Fibroblast of skin of right quadriceps (primary cell): ENCODE data around the gene MAP2.
"Not testable (repeated sequence)": the region's sequence is repeated elsewhere in the genome, so short reads cannot be mapped to it uniquely, and the experiment has no call there.

Source experiments
- DNase-seq: peaks from one replicate; pipeline ENCODE4 v3.0.0-alpha.2; 2013

The MAP2 gene

DNA sequence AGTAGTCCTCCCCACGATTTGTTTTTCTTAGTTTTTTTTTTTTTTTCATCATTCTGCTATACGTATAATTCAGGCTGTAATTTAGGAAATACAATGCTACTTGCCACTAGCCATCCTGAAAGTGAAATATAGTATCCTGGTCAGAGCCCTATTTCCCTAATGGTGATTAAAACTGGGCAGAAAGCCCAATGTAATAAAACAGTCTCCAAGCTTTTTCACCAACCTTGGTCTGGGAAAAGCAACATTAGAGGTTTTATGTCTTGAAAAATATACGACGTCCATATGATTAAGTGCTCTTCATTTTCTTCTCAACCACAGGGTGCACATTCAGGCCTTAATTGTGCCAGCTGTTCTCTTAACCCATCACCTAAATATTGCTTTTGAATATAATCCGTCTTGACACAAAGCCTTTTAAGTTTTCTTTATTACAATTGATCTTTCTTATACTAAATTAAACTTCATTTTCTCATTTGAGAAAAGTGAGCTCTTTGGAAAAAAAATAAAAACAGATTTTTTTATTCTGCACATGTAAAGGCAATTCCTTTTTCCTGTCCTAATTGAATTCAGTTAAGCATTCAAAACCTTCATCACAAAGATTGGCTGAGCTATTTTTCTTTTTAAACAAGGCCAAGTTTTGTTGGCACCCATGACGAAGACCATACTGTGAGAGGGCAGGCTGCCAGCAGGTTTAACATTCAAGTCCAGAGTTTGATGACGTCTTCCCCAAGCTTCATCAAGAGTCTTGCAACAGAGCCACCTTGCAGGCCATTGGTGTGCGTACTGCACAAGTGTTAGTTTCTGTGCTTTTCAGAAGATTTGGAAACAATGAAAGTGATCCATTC is 52.7 kb downstream of the MAP2 start:
- DNase-seq: peak; percentile 88

DNA sequence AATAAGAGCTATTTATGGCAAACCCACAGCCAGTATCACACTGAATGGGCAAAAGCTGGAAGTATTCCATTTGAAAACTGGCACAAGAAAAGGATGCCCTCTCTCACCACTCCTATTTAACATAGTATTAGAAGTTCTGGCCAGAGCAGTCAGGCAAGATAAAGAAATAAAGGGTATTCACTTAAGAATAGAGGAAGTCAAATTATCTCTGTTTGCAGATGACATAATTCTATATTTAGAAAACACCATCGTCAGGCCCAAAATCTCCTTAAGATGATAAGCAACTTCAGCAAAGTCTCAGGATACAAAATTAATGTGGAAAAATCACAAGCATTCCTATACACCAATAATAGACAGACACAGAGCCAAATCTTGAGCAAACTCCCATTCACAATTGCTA is 68.4 kb downstream of the MAP2 start:
- not testable (repeated sequence) for DNase-seq

DNA sequence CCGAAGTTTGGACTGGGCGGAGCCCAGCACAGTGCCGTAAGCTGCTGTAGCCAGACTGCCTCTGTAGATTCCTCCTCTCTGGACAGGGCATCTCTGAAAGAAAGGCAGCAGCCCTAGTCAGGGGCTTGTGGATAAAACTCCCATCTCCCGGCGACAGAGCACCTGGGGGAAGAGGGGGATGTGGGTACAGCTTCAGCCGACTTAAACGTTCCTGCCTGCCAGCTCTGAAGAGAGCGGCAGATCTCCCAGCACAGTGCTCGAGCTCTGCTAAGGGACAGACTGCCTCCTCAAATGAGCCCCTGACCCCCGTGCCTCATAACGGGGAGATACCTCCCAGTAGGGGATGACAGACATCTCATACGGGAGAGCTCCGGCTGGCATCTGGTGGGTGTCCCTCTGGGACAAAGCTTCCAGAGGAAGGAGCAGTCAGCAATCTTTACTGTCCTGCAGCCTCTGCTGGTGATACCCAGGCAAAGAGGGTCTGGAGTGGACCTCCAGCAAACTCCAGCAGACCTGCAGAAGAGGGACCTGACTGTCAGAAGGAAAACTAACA is 71.3 kb downstream of the MAP2 start:
- not testable (repeated sequence) for DNase-seq

DNA sequence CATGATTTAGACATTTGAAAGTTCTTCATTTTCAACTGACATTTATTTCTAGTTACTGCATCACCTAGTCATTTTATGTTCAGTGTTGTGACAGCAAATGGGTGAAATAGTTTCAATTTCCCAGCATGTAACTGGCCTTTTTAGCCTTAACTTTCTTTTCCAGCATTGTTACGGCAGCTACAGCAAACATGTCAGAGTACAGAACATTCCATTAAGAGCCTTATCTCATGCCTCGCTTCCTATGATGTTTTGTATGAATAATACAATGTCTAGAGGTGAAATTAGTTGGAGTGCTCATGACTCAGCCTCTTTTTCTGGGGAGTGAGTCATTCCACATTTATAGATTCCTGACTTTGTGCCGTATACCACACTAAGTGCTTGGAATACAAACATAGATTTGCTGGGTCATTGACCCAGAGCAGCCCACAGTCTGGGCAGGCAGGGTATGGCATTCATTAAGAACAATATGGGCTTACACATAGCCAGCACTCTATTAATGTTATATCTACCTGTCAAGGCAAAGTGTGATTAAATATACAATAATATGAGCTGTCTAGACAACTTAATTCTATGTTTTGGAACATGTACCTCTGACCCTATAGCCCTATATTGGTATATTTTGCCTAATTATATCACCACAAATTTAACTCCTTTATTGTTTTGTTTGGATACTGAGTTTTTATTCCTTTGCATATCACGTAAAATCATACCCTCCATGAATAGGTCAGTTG is 72.2 kb downstream of the MAP2 start:
- DNase-seq: peak; percentile 96

DNA sequence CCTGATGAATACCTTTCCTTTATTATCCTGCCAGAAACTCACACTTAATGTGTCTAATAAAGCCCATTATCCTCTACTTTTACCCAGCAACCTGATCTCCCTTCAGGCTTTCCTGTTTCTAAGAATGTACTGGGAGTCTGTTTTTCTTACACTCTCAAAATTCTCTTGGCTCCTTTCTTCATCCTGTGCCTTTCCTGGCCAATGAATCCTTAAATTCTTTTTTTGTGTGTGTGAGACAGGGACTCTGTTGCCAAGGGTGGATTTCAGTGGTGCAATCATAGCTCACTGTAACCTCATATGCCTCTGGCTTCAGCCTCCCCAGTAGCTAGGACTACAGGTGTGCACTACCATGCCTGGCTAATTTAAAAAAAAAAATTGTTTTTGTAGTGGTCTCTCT is 72.7 kb downstream of the MAP2 start:
- peak; percentile 46 for DNase-seq

DNA sequence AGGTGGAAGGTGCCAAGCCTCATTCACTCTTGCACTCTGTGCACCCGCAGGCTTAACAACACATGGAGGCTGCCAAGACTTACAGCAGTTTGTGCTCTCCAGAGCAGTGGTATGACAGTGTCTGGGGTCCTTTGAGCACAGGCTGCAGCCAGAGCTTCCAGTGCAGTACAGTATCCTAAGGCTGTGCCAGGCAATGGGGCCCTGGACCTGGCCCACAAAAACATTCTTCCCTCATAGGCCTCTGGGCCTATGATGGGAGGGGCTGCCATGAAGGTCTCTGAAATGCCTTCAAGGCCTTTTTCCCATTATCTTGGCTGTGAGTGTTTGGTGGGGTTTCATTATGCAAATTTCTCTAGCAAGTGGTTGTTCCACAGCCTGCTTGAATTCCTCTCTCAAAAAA is 74.8 kb downstream of the MAP2 start:
- no peak for DNase-seq

DNA sequence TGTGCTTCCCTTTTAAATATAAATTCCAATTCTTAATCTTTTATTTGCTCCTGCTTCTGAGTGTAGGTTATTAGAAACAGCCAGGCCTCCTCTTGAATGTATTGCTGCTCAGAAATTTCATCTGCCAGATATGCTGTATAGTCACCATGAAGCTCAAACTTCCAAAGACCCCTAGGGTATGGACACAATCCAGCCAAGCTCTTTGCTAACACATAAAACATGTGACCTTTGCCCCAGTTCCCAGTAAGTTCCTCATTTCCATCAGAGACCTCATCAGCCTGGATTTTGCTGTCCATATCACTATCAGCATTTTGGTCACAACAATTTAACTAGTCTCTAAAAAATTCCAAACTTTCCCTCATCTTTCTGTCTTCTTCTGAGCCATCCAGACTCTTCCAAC is 75.2 kb downstream of the MAP2 start:
- DNase-seq: peak; percentile 9

DNA sequence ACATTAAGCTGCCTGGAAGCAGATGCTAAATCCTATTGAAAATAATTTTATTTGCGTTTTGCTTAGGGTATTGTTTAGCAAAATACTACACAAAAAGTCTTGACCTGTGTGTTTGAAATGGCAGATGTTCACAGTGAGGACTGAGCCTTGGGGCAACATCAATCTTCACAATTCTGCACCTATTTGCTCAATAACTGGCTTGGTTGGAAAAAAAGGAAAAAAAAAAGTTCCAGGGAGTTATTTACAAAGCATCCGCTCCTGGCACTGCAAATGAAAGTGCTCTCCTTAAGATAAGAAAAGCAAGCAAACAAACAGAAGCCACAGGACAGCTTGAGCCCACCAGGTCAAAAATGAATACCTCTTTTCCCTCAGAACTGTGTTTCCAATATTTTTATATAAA is 77.7 kb downstream of the MAP2 start:
- DNase-seq: no peak

DNA sequence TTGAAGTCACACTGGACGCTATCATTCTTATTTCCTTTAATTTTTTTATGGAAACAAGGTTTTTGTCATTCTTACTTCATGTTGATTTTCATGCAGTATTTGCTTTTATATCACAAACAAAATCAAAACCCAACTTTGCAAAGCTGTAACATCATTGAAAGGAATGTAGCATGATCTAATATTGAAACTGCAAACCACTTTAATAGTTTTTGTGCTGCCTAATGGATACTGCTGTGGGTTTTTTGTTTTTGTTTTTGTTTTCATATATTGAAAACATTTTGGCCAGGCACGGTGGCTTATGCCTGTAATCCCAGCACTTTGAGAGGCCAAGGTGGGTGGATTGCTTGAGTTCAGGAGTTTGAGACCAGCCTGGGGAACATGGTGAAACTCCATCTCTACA is 81.6 kb downstream of the MAP2 start:
- no peak for DNase-seq

DNA sequence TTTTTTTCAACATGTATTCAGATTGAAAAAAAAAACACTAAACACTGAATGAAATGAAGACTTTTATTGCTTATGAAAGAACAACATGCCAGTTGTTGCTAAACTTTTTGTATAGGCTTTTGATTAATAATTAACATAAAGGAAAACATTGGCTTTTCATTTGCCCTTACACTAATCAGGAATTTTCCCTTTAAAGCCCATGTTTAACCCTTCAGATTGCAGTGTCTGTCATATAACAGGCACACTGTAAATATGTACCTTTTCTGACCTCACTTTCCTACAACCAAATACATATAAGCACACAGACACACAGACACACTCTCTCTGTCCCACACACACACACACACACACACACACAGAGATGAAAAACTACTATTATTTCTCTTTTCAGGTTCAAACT is 84.4 kb downstream of the MAP2 start:
- DNase-seq: no peak

DNA sequence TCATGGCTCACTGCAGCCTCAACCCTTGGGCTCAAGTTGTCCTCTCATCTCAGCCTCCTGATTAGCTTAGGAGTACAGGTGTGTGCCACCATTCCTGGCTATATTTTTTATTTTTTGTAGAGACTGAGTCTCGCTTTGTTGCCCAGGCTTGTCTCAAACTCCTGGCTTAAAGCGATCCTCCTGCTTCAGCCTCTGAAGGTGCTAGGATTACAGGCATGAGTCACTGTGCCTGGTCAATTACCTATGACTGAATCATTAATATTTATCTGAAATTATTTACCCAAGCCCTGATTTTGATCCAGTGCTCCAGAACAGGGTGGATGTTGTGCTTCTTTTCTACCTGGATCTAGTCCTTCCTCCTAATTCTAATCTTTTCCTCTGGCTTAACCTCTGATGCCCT is 87.8 kb downstream of the MAP2 start:
- no peak for DNase-seq

DNA sequence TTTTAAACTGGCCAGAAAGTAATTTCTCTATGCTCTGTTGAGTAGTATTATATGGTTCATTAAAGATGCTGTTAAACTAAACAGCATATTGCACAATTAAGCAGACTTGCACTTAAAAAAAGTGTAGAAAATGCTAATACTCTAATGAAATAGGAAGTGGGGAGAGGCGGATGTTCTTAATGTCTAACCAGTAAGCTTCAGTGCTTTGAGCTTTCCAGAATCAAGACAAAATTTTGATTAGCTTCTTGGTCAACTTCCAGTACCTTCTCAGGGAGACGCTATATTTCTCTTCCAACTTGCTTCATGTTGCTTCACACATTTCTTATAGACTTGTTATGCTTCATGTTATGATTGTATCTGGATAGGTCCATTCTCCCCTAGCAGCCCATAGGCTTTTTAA is 89.1 kb downstream of the MAP2 start:
- no peak for DNase-seq

DNA sequence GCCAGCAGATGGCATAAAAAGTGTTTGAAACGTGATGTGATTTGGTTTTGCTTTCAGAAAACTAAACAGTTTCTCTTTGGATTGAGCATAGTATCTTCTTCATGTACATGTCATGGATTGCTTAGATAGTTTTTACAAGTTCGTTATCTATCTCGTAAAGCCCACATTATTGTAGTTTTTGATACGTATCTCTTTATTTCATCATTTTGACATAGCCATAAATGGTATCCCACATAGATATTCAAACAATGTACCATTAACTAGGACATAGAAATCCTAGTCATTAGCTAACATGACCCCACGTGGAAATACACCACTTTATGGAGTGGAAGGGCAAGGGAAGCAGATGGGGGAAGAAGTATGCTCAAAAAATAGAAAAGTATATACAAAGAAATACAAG is 93.6 kb downstream of the MAP2 start:
- DNase-seq: no peak

DNA sequence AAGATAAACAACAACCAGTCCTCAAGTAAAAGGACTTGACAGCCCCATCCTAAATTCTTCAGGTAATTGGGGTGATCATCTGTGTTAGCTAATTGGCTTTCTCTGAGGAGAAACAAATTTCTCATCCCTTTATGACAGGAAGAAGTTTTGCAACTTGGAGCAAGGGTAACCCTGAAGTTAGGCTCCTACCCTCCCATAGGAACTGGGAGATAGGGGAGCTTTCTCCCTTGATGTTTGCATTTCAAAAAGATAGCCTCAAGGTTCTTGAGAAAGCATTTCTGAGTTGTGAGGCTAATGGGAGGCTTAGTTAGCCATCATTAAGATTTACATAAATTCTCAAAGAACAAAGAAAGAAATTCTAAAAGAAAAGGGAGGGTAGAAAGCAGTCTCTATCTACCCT is 95.4 kb downstream of the MAP2 start:
- DNase-seq: no peak

DNA sequence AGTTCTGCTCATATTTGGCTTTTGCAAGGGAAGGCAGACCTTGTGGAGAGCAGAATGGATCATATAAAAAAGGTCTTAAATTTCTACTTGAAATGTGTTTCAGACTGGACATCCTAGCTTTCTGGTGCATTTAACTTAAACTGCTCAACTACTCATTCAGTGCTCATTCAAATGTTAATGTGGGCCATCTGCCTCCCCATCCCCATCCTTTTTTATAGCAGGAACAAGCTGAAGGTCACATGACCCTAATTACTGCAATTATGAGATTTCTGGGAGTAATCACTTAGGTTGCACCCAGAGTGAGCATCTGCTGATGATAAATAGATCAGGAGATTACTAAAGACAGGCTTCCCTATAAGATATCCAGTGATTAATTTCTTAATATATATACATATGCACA is 96.1 kb downstream of the MAP2 start:
- no peak for DNase-seq

DNA sequence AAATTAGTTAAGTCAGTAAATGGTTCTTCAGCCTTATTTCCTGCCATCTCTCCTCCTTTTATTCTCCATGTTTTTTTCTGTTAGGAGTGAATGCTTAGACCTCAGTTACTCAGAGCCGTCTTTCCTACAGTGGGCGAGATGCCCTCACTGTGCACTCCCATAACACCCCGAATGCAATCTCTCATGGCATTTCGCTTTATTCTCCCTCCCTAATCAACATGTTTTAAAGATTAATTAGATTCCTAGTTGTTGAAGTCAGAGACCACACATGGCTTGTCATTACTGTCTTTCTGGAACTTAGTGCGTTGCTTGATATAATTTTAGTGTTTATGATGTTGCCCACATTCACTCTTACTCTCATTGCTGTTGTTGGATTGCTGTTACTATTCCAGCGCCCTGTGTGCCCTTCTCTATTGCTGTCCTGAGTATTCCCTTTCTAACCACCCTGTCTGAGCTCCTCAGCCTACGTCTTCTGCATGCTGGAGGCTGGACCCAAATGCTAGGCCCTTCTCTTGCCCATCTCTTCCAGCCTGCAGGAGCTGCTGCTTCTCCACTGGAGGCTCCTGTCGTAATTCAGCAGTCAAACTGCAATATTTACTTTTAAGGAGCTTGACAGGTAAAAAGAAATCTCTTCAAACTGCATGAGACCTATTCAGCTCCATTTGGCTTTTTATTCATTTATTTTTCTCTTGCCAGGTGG is 99.3 kb downstream of the MAP2 start:
- DNase-seq: peak; percentile 32

DNA sequence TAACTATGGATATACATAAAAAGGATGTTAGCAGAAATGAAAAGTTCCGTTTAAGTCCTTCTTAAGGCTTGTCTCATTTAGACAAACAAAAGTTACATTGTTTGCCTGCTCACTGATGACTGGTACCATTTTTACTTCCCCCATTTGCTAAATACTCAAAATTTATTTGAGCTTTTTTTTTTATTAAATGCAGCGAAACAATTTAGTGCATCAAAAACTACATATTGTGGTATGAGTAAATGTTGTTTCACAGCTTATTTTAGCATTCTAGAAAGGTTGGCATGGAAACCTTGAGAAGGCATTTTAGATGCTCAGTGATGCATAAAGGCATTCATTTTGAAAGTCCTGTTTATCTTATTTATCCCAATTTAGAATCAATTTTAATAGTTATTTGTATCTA is 100.0 kb downstream of the MAP2 start:
- peak; percentile 10 for DNase-seq

DNA sequence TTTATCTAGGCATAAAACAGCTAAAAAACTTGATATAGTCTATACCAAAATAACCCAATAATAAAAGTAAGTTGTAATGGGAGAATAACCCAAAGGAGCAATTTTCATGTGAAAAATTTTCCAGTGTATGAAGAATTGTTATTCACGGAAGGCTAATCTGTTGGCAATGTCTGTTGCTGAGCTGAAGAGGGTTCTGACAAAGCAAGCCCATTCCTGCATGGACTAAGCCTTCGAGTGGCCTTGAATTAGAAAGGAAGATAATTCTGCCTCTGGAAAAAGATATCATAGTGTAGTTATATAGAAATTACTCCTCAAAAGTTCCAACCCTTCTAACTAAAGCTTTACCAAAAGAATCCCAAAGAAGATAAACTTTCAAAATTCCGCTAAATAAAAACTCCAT is 101.5 kb downstream of the MAP2 start:
- no peak for DNase-seq

DNA sequence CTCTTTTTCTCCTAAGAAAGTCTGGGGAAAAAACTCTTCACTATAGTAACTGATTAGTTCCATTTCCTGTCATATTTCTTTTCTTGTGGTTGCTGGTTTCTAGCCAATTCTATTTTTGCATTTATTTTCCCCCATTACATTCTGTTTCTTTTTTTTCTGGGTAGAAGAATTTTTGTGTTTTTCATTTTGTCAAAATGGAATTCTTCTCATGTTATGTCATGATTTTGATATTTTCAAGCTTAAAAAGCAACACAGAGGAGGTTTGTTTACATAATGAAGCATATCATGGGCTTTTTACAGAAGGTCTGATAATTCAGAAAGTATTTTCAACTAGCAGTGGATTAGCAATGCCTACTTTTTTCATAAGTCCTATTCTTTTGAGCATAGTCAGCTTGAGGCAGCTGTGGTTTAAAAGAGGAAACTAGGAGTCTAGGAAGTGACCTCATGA is 102.0 kb downstream of the MAP2 start:
- DNase-seq: peak; percentile 92

DNA sequence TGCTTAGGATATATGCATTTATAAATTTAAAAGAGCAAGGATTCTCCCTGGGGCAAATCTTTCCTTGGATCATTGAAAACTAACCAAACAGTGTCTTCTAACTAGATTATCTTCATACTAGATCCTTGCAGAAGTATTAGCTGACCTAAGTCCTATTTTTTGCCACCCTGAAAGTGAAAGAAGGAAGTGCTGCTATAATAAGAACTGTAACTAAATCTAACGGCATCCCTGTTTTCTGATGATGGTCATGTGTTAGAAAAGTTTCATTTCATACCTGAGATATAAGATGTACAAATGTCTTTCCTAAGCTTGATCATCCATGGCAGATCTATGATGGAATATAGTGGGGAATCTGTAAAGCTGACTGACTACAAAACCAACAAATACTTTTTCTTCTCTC is 102.7 kb downstream of the MAP2 start:
- DNase-seq: no peak

DNA sequence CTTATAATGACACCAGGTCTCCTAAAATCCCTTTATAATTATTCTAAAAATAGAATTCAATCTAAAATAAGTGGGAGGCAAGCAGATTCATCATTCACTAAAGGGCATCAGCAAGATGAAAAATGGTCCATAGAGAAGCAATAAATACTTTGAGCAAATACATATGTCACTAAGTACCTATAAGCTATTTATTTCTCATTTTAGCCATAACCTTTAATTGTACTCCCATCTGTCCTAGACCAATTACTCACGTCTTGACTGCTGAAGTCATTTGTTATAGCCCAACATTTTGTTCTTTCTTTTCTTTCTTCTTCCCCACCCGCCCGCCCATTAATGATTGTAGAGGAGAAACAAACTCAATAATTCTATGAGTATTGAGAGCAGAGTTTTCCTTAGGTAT is 105.7 kb downstream of the MAP2 start:
- DNase-seq: no peak

DNA sequence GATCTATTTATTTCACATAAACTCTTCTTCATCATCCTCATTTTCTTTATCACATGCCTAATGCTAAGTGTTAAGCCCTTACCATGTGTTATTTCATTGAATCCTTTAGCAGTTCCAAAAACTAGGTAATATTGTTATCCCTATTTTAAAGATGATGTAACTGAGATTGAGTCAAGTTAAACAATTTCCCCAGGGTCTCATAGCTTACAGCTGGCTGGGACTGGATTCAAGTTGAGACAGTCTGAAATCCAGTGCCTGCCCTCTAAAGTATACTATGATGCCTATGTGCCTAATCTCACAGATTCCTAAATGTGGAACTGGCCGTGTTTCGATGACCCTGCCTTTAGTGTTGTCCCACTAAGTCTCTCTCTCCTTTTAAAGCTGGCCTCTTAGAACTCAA is 108.5 kb downstream of the MAP2 start:
- no peak for DNase-seq

DNA sequence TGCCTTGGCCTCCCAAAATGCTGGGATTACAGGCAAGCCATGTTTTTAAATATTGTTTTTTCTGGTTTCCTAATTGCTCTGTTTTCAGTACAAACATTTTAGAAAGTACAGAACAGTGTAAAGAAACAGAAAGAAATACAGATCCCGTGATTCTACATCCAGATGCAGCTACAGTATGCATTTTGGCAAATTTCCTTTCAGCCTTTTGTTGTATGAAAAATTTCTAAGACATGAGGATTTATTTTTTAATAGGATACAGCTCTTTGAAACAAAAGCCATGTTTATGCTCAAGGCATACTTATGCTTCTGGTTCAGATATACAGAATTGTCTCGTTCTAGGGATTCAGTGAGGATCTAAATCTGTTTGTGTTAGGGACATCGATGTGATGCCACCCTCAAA is 109.5 kb downstream of the MAP2 start:
- no peak for DNase-seq

DNA sequence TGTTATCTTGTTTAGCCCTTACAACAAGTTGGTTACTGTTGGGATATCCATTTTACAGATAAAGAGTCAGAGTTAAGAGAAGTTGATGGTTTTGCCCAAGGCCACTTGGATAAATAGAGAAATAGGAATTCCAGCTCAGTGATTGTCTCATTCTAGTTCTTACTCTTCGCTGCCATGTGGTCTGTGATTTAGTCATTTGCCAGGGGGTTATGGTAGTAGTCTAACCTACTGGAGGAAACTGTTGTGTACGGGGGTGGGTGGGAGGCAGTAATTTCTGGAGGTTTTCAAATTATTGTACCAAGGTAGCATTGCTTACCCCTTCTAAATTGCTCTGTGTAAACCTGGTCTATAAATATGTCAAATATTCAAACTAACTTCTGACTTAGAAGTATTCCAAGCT is 110.4 kb downstream of the MAP2 start:
- no peak for DNase-seq
